Right lobe of liver (tissue), 4 donors: Measurements from ENCODE around the gene CDYL2.

Source experiments
- CTCF ChIP-seq, 4 donors: fragments of 200-600 bp in 3 of 4; fragments of 450-650 bp in 1 of 4; IDR thresholded peaks; one replicate each; pipeline versions ENCODE4 v1.5.1 to v1.8.0; 2016 to 2022; ENCODE audit warnings: antibody characterized with exemption in 4 of 4, mild to moderate bottlenecking in 2 of 4
- POLR2A ChIP-seq: fragments of 450-650 bp; IDR thresholded peaks from one replicate; pipeline ENCODE4 v1.6.1; 2017; ENCODE audit warnings: antibody characterized with exemption, mild to moderate bottlenecking
- donor health status: DM: no; HTN: no; CAD: no.
- donor health status: DM: no; HTN: no; CAD: no.
- donor health status: DM: no; HTN: yes; CAD: no.

- TF ChIP-seq CTCF (IDR thresholded peaks at IDR 0.05) (no peak), POLR2A (no peak)
These were observed 141.3 kb downstream of the CDYL2 start for GRCh38 chr16:80663078-80663477.
